Right atrium auricular region (tissue), 2 donors: Measurements from ENCODE around the gene SH3BGRL2. TPM values are rescaled to one million over a fixed set of nuclear protein-coding genes. Genes with fewer than 3 reads are reported as not detected.

Source experiments
- DNase-seq: peaks from one replicate; pipeline ENCODE4 v3.0.0-alpha.2; 2019; ENCODE audit warnings: low spot score
- H3K27ac ChIP-seq, 2 donors: fragments of 200-600 bp; sonication (generic); 1 replicate in 1 of 2; 2 replicates in 1 of 2; pipeline ENCODE4 v1.5.1; 2016 to 2019
- H3K27me3 ChIP-seq, 2 donors: fragments of 200-600 bp; sonication (generic); one replicate each; pipeline versions ENCODE4 v1.5.1 to v1.6.0; 2017 to 2019
- H3K36me3 ChIP-seq: fragments of 200-600 bp; sonication (generic); one replicate; pipeline ENCODE4 v1.5.1; 2016
- H3K4me1 ChIP-seq, 2 donors: fragments of 200-600 bp; sonication (generic); one replicate each; pipeline versions ENCODE4 v1.5.1 to v1.6.0; 2017 to 2019
- H3K4me3 ChIP-seq, 2 donors: fragments of 200-600 bp; sonication (generic); 1 replicate in 1 of 2; 2 replicates in 1 of 2; pipeline ENCODE4 v1.5.1; 2017 to 2019; ENCODE audit warnings: mild to moderate bottlenecking in 1 of 2, moderate library complexity in 1 of 2
- H3K9me3 ChIP-seq, 2 donors: fragments of 200-600 bp; sonication (generic); one replicate each; pipeline ENCODE4 v1.5.1; 2019
- total RNA-seq, 2 donors: library from RNA; depleted of rRNA; stranded (reverse); fragments of >200 nt; gene quantifications; one replicate each; pipeline ENCODE4 v1.1.0, GENCODE V29; 2016
- TF ChIP-seq, protein P1 (sequence below), 2 donors: fragments of 200-600 bp; sonication (generic); IDR thresholded peaks; one replicate each; pipeline ENCODE4 v1.5.1; 2019; ENCODE audit warnings: antibody characterized with exemption in 2 of 2

Gene SH3BGRL2
- total RNA-seq, 2 donors from 2014 or later, result 9.6 to 15.5 TPM

DNA sequence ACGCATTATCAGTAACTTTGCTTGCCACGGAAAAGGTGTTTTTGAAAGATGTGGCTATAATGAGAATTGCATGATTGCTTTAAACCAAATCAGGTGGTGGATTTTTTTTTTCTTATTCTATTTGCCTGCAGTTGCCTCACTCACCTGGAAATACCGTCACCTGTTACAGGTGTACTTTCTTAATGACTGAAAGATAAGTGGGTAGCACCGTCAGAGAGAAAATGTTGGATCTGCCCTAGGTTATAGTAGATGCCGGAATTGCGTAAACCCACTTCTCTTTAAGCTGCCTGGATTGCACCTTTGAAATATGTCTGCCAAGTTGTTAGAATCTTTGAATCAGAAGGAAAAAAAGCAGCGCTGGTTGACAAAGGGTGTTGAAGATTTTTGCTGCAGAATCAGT lies 68.5 kb downstream of the SH3BGRL2 start:
- no peaks in the 10 kb centered on the region for H3K4me1 ChIP-seq
- H3K36me3 ChIP-seq, result peaks cover 3% of the 10 kb centered on the region
- no peak overlapping the region for H3K27ac ChIP-seq
- no peak overlapping the region for H3K4me3 ChIP-seq
- TF ChIP-seq, protein P1, sequence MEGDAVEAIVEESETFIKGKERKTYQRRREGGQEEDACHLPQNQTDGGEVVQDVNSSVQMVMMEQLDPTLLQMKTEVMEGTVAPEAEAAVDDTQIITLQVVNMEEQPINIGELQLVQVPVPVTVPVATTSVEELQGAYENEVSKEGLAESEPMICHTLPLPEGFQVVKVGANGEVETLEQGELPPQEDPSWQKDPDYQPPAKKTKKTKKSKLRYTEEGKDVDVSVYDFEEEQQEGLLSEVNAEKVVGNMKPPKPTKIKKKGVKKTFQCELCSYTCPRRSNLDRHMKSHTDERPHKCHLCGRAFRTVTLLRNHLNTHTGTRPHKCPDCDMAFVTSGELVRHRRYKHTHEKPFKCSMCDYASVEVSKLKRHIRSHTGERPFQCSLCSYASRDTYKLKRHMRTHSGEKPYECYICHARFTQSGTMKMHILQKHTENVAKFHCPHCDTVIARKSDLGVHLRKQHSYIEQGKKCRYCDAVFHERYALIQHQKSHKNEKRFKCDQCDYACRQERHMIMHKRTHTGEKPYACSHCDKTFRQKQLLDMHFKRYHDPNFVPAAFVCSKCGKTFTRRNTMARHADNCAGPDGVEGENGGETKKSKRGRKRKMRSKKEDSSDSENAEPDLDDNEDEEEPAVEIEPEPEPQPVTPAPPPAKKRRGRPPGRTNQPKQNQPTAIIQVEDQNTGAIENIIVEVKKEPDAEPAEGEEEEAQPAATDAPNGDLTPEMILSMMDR (IDR thresholded peaks at IDR 0.05), result no peak
- no peaks in the 10 kb centered on the region for H3K27me3 ChIP-seq
- no peaks in the 10 kb centered on the region for H3K9me3 ChIP-seq
- DNase-seq, result no peak

DNA sequence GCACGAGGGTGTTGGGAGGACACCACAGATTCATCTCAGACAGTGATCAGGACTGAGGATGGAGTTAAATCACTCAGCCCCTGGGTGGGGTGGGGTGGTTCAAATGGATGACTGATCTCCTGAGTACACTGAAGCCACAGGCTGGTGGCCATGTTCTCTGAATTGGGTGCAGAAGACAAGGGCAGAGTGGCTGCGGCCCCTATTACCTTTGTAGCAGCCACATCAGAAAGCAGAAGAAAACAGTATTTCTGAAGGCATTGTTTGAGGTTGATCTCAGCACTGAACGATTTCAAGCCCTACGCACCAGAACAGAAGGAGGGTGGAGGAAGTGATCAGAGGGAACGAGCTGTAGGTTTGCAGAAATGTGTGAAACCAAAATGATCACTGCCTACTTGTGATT lies 71.6 kb downstream of the SH3BGRL2 start:
- Histone ChIP-seq H3K36me3 (peaks cover 3% of the 10 kb centered on the region), H3K9me3 (no peaks in the 10 kb centered on the region), H3K4me1 (no peaks in the 10 kb centered on the region), H3K4me3 (no peak overlapping the region), H3K27ac (no peak overlapping the region), H3K27me3 (no peaks in the 10 kb centered on the region)
- no peak for DNase-seq
- TF ChIP-seq, protein P1 (IDR thresholded peaks at IDR 0.05), result no peak

DNA sequence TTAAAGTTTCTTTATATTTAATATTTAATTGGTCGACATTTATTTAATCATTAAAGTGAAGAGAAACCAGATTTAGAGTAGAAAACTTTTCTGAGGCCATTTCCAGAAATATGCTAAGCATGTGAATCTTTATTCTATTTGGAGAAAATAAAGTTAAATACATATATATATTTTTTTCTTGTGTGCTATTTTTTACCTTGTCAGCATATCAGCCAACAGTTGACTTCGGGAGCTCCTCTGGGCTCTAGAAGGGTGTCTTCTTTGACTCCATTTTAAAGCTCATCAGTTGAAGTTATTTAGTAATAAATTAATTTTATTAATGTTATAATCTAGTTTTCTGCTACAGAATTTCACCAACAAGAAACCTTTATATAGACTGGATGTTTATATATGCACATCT lies 73.1 kb downstream of the SH3BGRL2 start:
- no peak overlapping the region for H3K4me3 ChIP-seq
- H3K9me3 ChIP-seq, result no peaks in the 10 kb centered on the region
- no peak overlapping the region for H3K27ac ChIP-seq
- no peaks in the 10 kb centered on the region for H3K4me1 ChIP-seq
- TF ChIP-seq, protein P1 (IDR thresholded peaks at IDR 0.05), result no peak
- DNase-seq, result no peak
- no peaks in the 10 kb centered on the region for H3K27me3 ChIP-seq
- peaks cover 3% of the 10 kb centered on the region for H3K36me3 ChIP-seq

DNA sequence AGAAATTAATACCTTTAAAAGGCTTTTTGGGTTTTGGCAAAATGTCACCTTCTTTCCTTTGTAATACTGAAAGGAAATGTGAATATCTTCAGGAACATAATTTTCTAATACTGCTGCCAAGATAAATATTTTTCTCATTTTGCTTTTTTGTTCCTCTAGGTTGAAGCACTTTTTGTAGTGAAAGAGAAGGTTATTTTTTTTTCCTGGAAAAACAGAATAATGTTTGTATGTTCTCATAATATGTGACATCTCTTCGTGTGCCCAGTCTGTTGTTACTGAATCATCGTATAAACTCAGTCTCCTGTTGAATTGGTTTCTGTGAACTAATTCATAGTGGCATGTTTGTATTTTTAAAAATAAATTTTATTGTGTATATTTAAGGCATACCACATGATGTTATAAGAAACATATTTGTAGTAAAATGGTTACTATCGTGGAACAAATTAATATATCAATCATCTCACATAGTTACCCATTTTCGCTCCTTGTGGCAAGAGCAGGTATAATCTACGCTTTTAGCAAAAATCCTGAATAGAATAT lies 74.4 kb downstream of the SH3BGRL2 start:
- H3K4me1 ChIP-seq, result no peaks in the 10 kb centered on the region
- no peaks in the 10 kb centered on the region for H3K27me3 ChIP-seq
- no peak overlapping the region for H3K27ac ChIP-seq
- DNase-seq, result no peak
- H3K4me3 ChIP-seq, result no peak overlapping the region
- TF ChIP-seq, protein P1 (IDR thresholded peaks at IDR 0.05), result no peak
- peaks cover 3% of the 10 kb centered on the region for H3K36me3 ChIP-seq
- no peaks in the 10 kb centered on the region for H3K9me3 ChIP-seq

DNA sequence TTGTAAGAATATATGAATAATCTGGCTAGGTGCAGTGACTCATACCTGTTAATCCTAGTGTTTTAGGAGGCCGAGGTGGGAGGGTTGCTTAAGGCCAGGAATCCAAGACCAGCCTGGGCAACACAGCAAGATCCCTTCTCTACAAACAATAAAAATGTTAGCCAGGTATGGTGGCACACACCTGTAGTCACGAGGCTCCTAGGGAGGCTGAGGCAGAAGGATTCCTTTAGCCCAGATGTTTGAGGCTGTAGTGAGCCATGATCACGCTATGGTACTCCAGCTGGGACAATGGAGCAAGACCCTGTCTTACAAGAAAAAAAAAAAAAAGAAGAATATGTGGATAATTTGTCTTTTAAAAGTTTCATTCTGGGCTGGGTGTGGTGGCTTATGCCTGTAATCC lies 75.4 kb downstream of the SH3BGRL2 start:
- no peaks in the 10 kb centered on the region for H3K9me3 ChIP-seq
- peaks cover 3% of the 10 kb centered on the region for H3K36me3 ChIP-seq
- TF ChIP-seq, protein P1 (IDR thresholded peaks at IDR 0.05), result no peak
- peaks cover 0 to 5% of the 10 kb centered on the region in 2 donors for H3K4me1 ChIP-seq
- DNase-seq, result no peak
- no peaks in the 10 kb centered on the region for H3K27me3 ChIP-seq
- H3K4me3 ChIP-seq, result no peak overlapping the region
- H3K27ac ChIP-seq, result no peak overlapping the region

DNA sequence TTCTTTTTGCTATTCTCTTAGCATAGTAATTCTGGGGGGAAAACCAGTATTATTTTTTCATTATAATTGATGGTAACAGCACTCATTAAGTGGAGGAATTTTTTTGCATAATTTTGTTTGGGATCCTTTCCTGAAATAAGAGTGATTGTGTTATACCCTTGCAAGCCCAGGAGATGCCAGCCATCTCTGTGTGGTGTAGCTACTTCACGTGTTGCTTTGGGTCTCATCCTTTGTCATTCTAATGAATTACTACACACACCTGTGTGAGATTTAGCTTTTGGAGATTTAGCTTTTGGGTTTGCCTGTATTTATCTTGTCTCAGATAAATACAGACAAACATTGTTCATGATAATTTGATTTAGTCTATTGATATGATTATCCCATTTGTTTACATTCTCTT lies 76.5 kb downstream of the SH3BGRL2 start:
- TF ChIP-seq, protein P1 (IDR thresholded peaks at IDR 0.05), result no peak
- H3K9me3 ChIP-seq, result no peaks in the 10 kb centered on the region
- no peak overlapping the region for H3K27ac ChIP-seq
- H3K36me3 ChIP-seq, result peaks cover 3% of the 10 kb centered on the region
- H3K27me3 ChIP-seq, result no peaks in the 10 kb centered on the region
- H3K4me3 ChIP-seq, result no peak overlapping the region
- no peak for DNase-seq
- peaks cover 0 to 9% of the 10 kb centered on the region in 2 donors for H3K4me1 ChIP-seq
